GM08714 (cell line): ENCODE results near the gene EPB41L5.
"Not testable (repeated sequence)": the region's sequence is repeated elsewhere in the genome, so short reads cannot be mapped to it uniquely, and the experiment has no call there.

Source experiments
- H3K4me3 ChIP-seq: fragments of 200-500 bp; sonication (Bioruptor generic); 2 replicates; pipeline ENCODE4 v1.5.1; 2014; ENCODE audit warnings: mild to moderate bottlenecking, low read length, inconsistent platforms
- ZNF274 ChIP-seq: IDR thresholded peaks from 2 replicates; pipeline ENCODE4 v1.6.1; 2012; ENCODE audit warnings: mild to moderate bottlenecking, low read depth, low read length

Gene EPB41L5

DNA sequence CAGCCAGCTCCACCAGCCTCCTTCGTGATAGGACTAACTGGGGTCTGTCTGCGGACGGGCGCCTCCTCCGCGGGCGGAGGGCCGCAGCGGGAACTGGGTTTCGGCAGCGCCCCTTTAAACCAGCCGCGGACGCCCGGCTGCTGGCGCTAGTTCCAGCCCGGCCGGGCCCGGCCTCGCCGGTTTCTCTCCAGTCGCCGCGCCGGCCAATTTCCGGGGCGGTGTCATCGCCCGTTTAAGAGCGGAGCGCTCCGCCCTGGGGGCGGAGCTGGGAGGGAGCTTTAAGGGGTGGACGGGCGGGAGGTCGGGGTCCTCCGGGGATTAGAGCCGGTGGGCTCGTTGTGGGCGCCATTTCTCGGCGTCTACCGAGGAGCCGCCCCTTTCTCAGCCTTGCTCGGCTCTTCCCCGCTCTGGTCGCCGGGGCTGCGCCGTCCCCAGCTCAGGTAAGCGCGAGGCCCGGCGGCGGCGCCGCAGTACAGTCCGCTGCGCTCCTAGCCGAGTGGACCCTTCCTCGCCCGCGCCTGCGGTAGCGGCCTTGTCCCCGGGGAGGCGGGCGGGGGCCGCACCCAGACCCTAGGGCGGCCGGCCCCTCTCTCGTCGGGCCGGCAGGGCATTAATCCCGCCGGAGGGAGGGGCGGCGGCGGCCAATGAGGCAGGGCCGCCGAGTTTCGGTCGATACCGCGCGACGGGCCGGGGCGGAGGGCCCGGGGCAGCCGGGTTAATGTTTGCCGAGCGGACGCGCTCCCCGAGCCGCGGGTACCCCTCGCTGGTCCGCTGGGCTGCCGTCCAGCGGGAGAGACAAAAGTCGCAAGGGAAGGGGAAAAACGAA lies at the start of gene EPB41L5:
TSS of gene EPB41L5 (plus strand) at position 307 of the 826 bp plus-strand sequence. CDS start 6,008 bp downstream, outside the sequence.
- H3K4me3 ChIP-seq = peak within 1 kb of the TSS; percentile 86
- no peak for TF ChIP-seq ZNF274

DNA sequence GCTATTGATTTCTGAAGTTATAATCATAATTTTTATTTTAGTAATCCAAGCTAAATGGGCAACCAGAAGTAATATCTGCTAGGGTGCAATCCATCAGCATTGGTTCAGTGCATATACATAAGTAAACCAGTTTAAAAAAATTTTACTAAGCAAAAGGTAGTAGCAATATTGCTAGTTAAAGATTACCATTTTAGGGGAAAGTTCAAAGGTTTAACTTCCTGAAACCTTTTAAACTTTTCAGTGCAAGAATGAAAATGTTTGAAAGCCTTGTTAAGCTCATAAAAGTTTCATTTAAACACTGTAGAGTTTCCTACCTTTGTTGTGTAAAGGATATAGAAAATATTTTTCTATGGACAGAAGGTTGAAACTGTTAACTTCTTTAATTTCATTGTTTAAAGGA lies 31.0 kb upstream of the EPB41L5 start:
- no peak for TF ChIP-seq ZNF274
- H3K4me3 ChIP-seq = no peak overlapping the region

DNA sequence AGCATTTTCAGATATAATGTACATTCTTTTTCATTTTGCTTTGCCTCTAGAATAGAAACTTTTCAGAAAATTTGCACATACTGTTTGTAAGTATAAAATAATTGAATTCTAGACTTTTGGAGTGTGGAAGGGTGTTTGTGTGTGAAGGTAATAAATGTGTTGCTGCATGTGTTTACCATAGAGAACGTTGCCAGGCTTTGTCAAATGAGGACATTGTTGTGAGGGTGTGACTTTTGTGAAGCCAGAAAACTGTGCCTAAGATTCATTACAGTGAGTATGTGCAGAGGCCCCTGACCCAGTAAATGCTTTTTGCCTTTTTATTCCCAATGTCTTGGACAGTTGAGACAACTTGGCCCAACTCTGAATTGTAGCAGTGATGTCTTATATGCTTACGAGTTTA lies 30.4 kb upstream of the EPB41L5 start:
- H3K4me3 ChIP-seq = no peak overlapping the region
- TF ChIP-seq ZNF274 = no peak

DNA sequence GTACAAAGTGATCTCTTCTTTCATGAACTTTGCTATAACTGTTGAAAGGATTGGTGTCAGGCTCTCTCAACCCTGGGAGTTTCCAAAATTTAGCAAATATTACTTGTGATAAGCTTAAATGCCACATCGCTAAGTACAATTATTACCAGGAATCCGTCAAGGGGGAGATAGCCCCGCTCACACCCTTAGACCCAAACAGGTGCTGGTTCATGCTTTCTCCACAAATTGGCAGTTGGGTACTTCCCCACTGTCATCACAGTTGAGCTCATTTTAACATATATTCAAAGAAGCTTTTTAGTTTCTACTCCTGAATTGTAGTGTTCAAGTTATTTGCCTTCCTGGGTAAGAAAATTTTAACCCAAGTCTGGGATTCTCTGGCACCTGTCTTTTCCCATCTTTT lies 29.8 kb upstream of the EPB41L5 start:
- no peak for TF ChIP-seq ZNF274
- H3K4me3 ChIP-seq = no peak overlapping the region

DNA sequence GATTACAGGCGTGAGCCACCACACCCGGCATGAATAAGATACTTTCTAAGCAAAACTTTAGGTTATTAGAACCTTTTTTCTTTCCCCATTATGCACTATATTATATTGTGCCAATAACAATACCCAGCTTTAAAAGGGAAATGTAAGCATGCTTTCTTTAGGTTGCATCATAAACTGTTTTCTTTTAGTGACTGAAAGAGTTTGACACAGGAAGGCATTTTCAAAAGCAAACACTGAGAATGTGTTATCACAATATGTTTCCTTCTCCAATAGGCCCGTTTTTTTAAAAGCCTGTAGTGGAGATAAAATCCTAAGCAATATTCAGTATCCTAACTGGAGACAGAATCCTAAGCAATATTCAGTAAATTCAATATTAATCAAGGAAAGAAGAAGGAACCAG lies 16.7 kb upstream of the EPB41L5 start:
- no peak overlapping the region for H3K4me3 ChIP-seq
- TF ChIP-seq ZNF274 = no peak

DNA sequence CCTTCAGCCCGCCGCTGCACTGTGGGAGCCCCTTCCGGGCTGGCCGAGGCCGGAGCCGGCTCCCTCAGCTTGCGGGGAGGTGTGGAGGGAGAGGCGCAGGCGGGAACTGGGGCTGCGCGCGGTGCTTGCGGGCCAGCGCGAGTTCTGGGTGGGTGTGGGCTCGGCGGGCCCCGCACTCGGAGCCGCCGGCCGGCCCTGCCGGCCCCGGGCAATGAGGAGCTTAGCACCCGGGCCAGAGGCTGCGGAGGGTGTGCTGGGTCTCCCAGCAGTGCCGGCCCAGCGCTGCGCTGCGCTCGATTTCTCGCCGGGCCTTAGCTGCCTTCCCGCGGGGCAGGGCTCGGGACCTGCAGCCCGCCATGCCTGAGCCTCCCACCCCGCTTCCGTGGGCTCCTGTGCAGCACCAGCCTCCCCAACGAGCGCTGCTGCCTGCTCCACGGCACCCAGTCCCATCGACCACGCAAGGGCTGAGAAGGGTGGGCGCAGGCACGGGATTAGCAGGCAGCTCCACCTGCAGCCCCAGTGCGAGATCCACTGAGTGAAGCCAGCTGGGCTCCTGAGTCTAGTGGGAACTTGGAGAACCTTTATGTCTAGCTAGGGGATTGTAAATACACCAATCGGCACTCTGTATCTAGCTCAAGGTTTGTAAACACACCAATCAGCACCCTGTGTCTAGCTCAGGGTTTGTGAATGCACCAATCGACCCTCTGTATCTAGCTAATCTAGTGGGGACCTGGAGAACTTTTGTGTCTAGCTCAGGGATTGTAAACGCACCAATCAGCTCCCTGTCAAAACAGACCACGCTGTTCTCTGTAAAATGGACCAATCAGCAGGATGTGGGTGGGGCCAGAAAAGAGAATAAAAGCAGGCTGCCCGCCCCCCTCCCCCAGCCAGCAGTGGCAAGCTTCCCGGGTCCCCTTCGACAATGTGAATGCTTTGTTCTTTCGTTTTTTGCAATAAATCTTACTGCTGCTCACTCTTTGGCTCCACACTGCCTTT lies 15.7 kb upstream of the EPB41L5 start:
- not testable (repeated sequence) for H3K4me3 ChIP-seq

DNA sequence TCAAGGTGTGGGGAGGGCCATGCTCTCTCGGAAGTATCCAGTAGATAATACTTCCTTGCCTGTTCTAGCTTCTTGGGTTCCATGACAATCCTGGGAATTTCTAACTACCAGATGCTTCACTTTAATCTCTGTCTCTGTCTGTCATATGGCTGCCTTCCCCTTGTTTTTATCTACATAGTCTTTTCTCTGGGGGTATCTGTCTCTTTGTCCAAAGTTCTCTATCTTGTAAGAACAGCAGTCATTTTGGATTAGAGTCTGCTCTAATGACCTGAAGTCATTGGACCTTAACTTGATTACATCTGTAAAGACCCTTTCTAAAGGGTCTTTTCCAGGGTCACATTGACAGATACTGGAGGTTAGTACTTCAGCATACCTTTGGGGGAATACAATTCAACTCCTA lies 11.4 kb upstream of the EPB41L5 start:
- H3K4me3 ChIP-seq = no peak overlapping the region
- no peak for TF ChIP-seq ZNF274

DNA sequence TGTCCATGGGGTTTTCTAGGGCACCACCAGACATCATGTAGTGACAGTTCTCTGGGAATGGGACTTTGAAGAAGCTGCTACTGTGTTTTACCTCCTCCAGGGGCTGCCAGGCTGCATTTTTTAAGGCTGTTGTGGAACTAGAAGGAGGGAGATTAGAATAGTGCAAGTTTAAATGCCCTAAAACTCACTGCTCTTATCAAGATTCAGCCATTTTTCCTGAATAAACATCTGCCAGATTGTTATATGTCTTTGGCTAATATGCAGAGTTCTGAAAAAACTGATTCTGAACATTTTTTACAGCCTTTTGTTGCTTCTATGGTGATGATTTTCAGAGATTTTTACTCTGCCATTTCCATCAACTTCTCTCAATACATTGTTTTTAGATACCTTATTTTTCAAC lies 8.6 kb upstream of the EPB41L5 start:
- no peak for TF ChIP-seq ZNF274
- H3K4me3 ChIP-seq = no peak overlapping the region

DNA sequence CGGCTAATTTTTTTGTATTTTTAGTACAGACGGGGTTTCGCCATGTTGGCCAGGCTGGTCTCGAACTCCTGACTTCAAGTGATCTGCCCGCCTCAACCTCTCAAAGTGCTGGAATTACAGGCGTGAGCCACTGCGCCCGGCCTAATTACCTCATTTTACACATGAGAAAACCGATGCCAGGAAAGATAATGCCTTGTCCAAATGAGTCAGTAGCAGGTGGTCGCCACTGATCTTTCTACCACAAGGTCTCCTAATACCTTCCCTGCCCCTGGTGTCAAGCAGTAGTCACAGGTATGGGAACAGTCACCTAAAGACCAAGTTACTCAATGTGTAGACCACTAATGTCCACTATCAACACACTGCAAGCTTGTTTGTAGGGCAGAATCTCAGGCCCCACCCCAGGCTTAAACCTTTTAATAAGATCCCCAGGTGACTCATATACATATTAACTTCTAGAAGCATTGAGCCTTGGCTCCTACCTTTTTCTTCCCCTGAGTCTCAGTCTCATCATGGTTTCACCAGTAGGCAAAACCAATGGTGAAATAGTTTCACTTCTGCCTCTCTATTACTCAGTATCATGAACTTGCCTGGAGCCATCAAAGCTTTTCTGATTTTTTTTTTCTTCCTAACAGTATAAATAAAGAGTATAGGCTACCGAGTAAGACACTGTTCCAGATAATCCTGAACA lies 6.9 kb upstream of the EPB41L5 start:
- no peak overlapping the region for H3K4me3 ChIP-seq
- no peak for TF ChIP-seq ZNF274

DNA sequence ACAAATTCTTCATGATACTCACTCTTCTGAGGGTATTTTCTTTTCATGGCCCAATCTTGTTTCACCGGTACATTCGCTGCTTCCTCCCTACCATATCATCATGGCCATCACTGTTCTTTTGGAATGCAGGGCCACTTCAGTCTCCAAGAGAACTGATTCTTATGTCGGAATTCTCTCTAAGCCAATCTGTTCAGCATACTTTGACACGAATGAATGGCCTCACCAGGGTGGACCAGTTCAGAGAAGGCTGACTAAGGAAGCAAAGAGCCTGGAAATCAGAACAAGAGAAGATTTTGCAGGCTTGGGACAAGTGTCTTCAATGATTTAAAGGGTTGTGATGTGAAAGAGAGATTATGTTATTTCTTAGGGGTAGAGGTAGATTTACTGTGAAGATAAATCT lies 5.0 kb upstream of the EPB41L5 start:
- TF ChIP-seq ZNF274 = no peak
- no peak overlapping the region for H3K4me3 ChIP-seq

DNA sequence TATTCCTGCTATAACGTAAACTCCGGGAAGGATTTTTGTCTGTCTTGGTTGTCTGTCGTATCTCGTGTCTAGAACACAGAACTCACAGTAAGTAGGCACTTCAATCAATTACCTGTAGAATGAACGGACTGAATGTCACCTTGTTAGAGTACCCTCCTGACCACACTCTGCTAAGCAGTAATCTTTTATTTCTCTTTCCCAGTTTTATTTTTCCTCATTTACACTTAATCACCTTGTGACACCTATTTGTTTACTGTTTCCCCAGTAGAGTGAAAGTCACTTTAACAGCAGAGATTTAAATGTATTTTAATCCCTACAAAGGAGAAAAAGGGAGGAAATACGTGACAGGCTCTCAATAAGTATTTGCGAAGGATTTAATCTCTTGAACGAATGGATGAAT lies 514 bp upstream of the EPB41L5 start:
- peak overlapping the region; percentile 86 for H3K4me3 ChIP-seq
- no peak for TF ChIP-seq ZNF274

DNA sequence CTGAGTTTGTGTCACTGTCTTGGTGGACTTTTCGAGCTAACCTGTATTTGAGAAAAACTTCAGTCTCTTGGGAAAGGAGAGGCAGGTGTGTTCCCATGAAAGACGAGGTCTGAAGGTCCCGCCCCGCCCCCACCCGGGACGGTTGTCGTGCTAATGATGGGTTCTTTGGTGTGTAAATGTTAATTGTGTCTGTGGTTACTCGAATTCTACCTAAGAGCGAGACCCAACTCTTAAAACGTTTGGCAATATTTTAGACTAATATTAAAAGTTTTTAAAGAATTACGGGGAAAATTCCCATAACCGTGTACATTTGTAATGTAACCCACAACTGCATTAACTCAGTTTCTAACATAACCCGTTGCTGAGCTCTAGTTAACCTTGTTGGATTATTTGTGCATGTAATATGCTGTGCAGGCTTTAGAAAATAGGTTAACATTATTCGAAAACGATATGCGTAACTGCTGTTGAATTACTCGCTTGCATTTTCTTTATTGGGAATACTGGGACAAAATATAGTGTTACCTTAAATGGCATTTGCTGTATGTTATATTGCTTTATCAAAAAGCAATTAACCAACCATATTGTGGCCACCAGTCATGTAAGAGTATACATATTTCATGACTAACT lies 833 bp downstream of the EPB41L5 start:
- TF ChIP-seq ZNF274 = no peak
- peak overlapping the region; percentile 86 for H3K4me3 ChIP-seq

DNA sequence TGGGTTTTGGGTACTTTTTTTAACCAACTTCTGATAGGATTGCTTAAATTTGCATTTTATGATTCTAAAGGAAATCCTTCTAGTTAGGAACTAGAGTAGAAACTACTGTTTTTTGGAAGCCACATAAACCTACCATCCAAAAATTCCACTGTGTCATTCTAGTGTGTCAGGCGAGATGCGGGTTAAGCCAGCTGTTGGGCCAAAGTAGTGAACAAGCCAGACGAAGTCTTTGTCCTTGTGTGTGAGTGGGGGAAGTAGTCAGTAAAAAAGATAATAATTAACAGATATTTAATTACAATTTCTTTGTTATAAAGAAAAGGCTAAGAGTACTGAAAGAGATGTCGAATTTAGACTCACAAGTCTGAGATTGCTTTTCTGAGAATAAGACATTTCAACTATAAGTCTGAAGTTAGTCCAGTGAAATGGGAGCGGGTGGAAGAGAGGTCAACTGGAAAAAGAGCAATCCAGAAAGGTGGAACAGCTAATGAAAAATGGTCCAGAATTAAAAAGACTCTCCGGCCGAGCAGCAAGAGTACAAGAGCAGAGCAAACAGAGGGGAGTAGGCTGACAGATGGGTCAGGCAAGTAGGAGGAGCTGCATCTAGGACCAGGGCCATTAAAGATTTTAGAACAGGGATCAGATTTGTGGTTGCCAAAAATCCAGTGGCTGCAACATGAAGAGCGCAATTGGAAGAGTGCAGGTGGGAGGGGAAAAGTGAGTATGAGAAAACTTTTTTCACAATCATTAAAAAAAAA lies 1.5 kb downstream of the EPB41L5 start:
- TF ChIP-seq ZNF274 = no peak
- peak overlapping the region; percentile 86; the same call in 1 of the 2 replicates for H3K4me3 ChIP-seq
